Bronchial smooth muscle cell (primary cell): Measurements from ENCODE around the gene ANP32E. TPM values are rescaled to one million over a fixed set of nuclear protein-coding genes. Genes with fewer than 3 reads are reported as not detected.

Source experiments
- total RNA-seq: library from RNA; depleted of rRNA; stranded (reverse); fragments of >200 nt; gene quantifications from 2 replicates; pipeline ENCODE4 v1.2.1, GENCODE V29; 2014

Gene ANP32E
- 24.6 and 39.2 TPM in 2 replicates for total RNA-seq

DNA sequence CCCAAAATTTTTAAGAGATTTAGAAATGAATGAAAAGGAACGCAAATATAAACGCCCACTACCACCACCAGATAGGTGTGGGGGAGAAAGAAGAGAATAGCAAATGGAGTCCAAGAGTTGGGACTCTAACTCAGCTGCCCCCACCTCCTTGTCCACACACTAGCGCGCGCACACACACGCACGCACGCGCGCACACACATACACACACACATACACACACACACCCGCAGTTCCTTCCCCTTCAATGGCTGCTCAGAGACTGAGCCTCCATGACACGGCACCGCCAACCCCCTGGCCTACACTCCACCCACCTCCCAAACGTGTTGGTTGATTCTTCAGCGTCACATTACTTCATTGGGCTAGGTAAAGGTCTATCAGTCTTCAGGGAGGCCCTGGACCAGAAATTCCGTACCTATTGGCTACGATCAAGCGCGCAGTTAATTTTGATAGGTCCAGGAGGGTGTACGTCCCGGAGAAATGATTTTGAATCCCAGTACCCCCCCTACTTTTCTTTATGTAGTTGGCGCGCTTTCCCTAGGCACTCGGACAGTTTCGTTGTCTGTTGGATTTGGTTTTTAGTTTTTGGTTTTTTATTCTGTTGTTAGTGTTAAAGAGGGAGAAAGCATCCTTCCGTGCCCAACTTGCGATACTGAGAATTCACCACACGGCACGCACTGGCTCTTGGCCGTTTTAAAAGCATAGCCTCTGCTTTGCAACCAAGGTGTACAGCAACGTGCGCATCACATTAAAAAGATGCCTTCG is at the start of gene ANP32E:
Gene ANP32E, minus strand, starts transcription at position 261 of the 762 bp plus-strand sequence. CDS start 326 bp downstream, outside the sequence.

GRCh38 chr1:150281758-150282557 is 46.0 kb upstream of the ANP32E start, which contains the start of gene CIART:
Gene CIART, plus strand, starts transcription at chr1:150282554. Its CDS starts 714 bp downstream, at chr1:150283268.

DNA sequence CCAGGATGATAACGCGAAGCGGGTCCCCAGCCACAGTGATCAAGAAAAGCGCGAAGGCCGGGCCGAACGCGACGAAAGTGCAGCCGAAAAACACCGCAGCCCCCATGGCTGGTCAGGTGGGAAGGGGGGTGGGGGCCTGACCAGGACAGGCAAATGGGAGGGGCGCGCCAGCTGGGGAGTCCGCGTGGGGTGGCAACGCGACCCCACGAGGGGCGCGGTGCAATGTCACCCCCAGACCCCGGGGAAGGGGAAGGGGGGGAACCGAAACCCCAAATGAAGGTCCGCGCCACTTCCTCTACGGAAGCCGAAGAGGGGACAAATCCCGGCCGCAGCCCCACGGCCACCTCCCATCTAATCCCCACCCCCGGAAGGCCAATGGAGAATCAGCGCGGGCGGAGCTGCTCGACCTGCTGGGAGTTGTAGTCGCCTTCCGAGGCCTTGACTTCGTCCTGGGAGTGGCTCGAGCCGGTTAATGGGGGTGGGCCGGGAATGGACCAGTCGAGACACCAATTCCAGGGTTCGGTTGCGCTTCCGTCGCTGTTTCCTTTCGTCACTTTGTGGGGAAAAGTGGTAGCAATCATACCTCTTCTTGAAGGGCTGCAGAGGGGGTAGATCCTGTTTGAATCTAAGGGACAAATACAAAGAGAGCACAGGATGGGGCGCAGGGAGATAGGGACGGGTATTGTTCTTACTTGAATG is 32.9 kb upstream of the ANP32E start, which contains the start of gene APH1A:
Gene APH1A, minus strand, starts transcription at position 312 of the 699 bp plus-strand sequence. Its CDS starts 206 bp downstream, at position 106.

DNA sequence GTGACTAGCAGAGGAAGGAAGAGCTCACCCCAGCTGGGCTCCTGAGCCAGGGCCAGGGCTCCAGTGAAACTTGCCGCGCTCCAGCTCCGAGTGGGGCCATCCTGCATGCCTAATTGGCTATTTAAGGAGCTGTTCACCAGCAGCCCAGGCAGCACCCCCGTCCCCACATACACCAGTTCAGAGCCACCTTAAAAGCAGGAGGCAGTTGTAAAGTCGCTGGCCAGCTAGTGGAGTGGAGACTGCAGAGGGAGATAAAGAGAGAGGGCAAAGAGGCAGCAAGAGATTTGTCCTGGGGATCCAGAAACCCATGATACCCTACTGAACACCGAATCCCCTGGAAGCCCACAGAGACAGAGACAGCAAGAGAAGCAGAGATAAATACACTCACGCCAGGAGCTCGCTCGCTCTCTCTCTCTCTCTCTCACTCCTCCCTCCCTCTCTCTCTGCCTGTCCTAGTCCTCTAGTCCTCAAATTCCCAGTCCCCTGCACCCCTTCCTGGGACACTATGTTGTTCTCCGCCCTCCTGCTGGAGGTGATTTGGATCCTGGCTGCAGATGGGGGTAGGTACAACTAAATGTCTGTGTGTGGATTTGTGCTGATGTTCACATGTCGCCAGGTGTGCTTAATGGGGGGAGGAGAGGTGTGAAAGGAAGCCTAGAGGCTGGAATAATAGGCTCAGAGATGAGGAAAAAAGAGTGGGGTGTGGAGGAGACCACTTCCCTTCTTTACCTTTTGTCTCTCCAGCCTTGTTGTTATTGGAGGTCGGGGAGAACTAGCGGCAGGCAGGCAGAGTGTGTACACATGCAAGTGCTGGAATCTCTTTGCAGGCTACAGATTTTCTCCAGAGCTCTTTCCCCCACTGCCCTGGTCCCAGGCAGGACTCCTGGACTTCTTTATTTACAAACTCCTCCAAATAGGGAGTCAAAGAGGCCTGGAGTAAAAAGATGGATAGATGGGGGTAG is 22.0 kb upstream of the ANP32E start, which contains the start of gene CA14:
Gene CA14, plus strand, starts transcription at position 151 of the 962 bp plus-strand sequence. Its CDS starts 355 bp downstream, at position 506.

Other genes with a start within 250 kb of the ANP32E start
- 13.4 and 13.8 TPM in 2 replicates for gene OTUD7B, start 225.4 kb downstream of the ANP32E start, total RNA-seq
- gene VPS45, start 168.3 kb downstream of the ANP32E start, total RNA-seq = 39.9 and 43.2 TPM in 2 replicates
- gene PLEKHO1, start 86.2 kb downstream of the ANP32E start, total RNA-seq = 40.0 and 45.1 TPM in 2 replicates
- not detected in 2 replicates for gene CA14, start 21.7 kb upstream of the ANP32E start, total RNA-seq
- 83.4 and 92.6 TPM in 2 replicates for gene APH1A, start 32.9 kb upstream of the ANP32E start, total RNA-seq
- gene C1orf54, start 36.7 kb upstream of the ANP32E start, total RNA-seq = 65.3 and 92.0 TPM in 2 replicates
- gene CIART, start 46.4 kb upstream of the ANP32E start, total RNA-seq = 2.7 and 4.9 TPM in 2 replicates
- 105 and 122 TPM in 2 replicates for gene MRPS21, start 57.7 kb upstream of the ANP32E start, total RNA-seq
- gene PRPF3, start 85.4 kb upstream of the ANP32E start, total RNA-seq = 29.0 and 31.2 TPM in 2 replicates
- 5.0 and 6.4 TPM in 2 replicates for gene RPRD2, start 128.0 kb upstream of the ANP32E start, total RNA-seq